EH (cell line): ENCODE results near the gene LMO3.
A peak's percentile ranks its signal among the peaks of the same experiment; 100 is the strongest.

Source experiments
- DNase-seq: peaks from one replicate; pipeline ENCODE4 v3.0.0-alpha.2; 2015; ENCODE audit warnings: low read depth

The LMO3 gene

GRCh38 chr12:16606117-16606200, at the start of gene LMO3:
LMO3 (minus strand) TSS chr12:16606162; CDS start chr12:16600860, 5,302 bp downstream.
- DNase-seq, result no peak

GRCh38 chr12:16636435-16637055, 30.6 kb upstream of the LMO3 start:
- DNase-seq, result no peak

- DNase-seq, result no peak
Observed at GRCh38 chr12:16634786-16635185, 28.8 kb upstream of the LMO3 start.

- DNase-seq, result no peak
Observed at GRCh38 chr12:16626991-16627390, 21.0 kb upstream of the LMO3 start.

GRCh38 chr12:16622338-16622737, 16.4 kb upstream of the LMO3 start:
- no peak for DNase-seq

- DNase-seq, result no peak
Observed at GRCh38 chr12:16619537-16619936, 13.6 kb upstream of the LMO3 start.

GRCh38 chr12:16618256-16618655, 12.3 kb upstream of the LMO3 start:
- DNase-seq, result no peak

GRCh38 chr12:16613199-16613598, 7.2 kb upstream of the LMO3 start:
- no peak for DNase-seq

- DNase-seq, result no peak
Observed at GRCh38 chr12:16612647-16613046, 6.7 kb upstream of the LMO3 start.

- no peak for DNase-seq
Observed at GRCh38 chr12:16611146-16611545, 5.2 kb upstream of the LMO3 start.

GRCh38 chr12:16610743-16611142, 4.8 kb upstream of the LMO3 start:
- DNase-seq, result no peak

- DNase-seq, result no peak
Observed at GRCh38 chr12:16610001-16610585, 4.1 kb upstream of the LMO3 start.

- no peak for DNase-seq
Observed at GRCh38 chr12:16608946-16609539, 3.1 kb upstream of the LMO3 start.

GRCh38 chr12:16607906-16608775, 2.2 kb upstream of the LMO3 start:
- DNase-seq, result no peak

- DNase-seq, result no peak
Observed at GRCh38 chr12:16606991-16607390, 1.0 kb upstream of the LMO3 start.

GRCh38 chr12:16606201-16606849, 363 bp upstream of the LMO3 start:
- peak; percentile 0 for DNase-seq

- no peak for DNase-seq
Observed at GRCh38 chr12:16605642-16606116, 283 bp downstream of the LMO3 start.

GRCh38 chr12:16604596-16605252, 1.2 kb downstream of the LMO3 start:
- no peak for DNase-seq

GRCh38 chr12:16603916-16604575, 1.9 kb downstream of the LMO3 start:
- DNase-seq, result no peak

GRCh38 chr12:16603260-16603915, 2.6 kb downstream of the LMO3 start:
- no peak for DNase-seq

- no peak for DNase-seq
Observed at GRCh38 chr12:16602412-16602811, 3.5 kb downstream of the LMO3 start.
